A549 (cell line): ENCODE results near the gene DOCK9. TPM values are rescaled to one million over a fixed set of nuclear protein-coding genes. Genes with fewer than 3 reads are reported as not detected.

ENCODE experiments used
- ATAC-seq, 2 experiments: fragments of 200-7000 bp in 1 of 2; fragments of >200 bp in 1 of 2; cut with Nextera tagmentation in 1 of 2; cut with Tn5 transposase in 1 of 2; 3 replicates each; pipeline versions ENCODE4 v1.8.0 to v1.9.1; 2018 to 2020; ENCODE audit warnings: mild to moderate bottlenecking in 1 of 2, moderate library complexity in 1 of 2
- CTCF ChIA-PET: fragments of 300-600 bp; sonication (Branson Sonifier 250); formaldehyde crosslinking; extraction: SDS; loops from one replicate; lab custom pipeline; 2021; ENCODE audit warnings: antibody characterized with exemption, inconsistent platforms; lab: Yijun Ruan, JAX
- POLR2A ChIA-PET: fragments of 350-600 bp; formaldehyde crosslinking; extraction: SDS; loops from one replicate; lab custom pipeline; 2021; ENCODE audit warnings: antibody characterized with exemption, inconsistent platforms; lab: Yijun Ruan, JAX
- DNase-seq, 2 experiments: peaks; one replicate each; pipeline versions ENCODE4 v3.0.0 to v3.0.0-alpha.2; 2011 to 2016; ENCODE audit warnings: low read depth in 1 of 2, low spot score in 1 of 2
- FAIRE-seq: peaks from 2 replicates; lab custom pipeline; 2011; peaks lifted over from hg19 to GRCh38; lab: Jason Lieb, UNC
- H3K27ac ChIP-seq, 2 experiments: fragments of >200 bp; sonication (Bioruptor Twin); formaldehyde crosslinking; 3 replicates each; pipeline ENCODE4 v1.5.1; 2016 to 2017
- H3K4me1 ChIP-seq: fragments of >200 bp; sonication (Bioruptor Twin); formaldehyde crosslinking; 3 replicates; pipeline ENCODE4 v1.6.1; 2016
- H3K4me2 ChIP-seq: fragments of >200 bp; sonication (Bioruptor Twin); formaldehyde crosslinking; 3 replicates; pipeline ENCODE4 v1.6.1; 2016
- H3K4me3 ChIP-seq: fragments of >200 bp; sonication (Bioruptor Twin); formaldehyde crosslinking; 3 replicates; pipeline ENCODE4 v1.5.1; 2016
- H3K9me3 ChIP-seq: fragments of >200 bp; sonication (Bioruptor Twin); formaldehyde crosslinking; 3 replicates; pipeline ENCODE4 v1.6.1; 2016
- BHLHE40 ChIP-seq: IDR thresholded peaks from 2 replicates; pipeline ENCODE4 v1.6.1; 2012; ENCODE audit warnings: low read depth, low read length, inconsistent platforms
- CHD4 ChIP-seq: fragments of 200-600 bp; sonication (generic); IDR thresholded peaks from 2 replicates; pipeline ENCODE4 v1.6.1; 2016; ENCODE audit warnings: antibody characterized with exemption, mild to moderate bottlenecking, borderline replicate concordance
- EHMT2 ChIP-seq: fragments of 200-600 bp; sonication (generic); IDR thresholded peaks from 2 replicates; pipeline ENCODE4 v1.6.1; 2016; ENCODE audit warnings: antibody characterized with exemption, low read depth, mild to moderate bottlenecking, moderate library complexity
- EP300 ChIP-seq, 2 experiments: fragments of >200 bp; sonication (Bioruptor Twin); formaldehyde crosslinking; IDR thresholded peaks; 2 replicates in 1 of 2; 3 replicates in 1 of 2; pipeline ENCODE4 v1.6.1; 2016 to 2017
- ESRRA ChIP-seq: fragments of 150-350 bp; IDR thresholded peaks from 2 replicates; pipeline ENCODE4 v1.6.1; 2014; ENCODE audit warnings: mild to moderate bottlenecking, low read length, borderline replicate concordance
- FOSB ChIP-seq: fragments of 250-450 bp; sonication (Bioruptor Pico); IDR thresholded peaks from 2 replicates; pipeline ENCODE4 v1.5.0; 2020; ENCODE audit warnings: mild to moderate bottlenecking, moderate library complexity
- FOXS1 ChIP-seq: fragments of 250-450 bp; sonication (Bioruptor Pico); IDR thresholded peaks from 2 replicates; pipeline ENCODE4 v1.5.0; 2020; ENCODE audit warnings: mild to moderate bottlenecking, moderate library complexity
- GATA3 ChIP-seq: IDR thresholded peaks from 2 replicates; pipeline ENCODE4 v1.6.1; 2012; ENCODE audit warnings: borderline replicate concordance
- HDAC2 ChIP-seq: fragments of 200-600 bp; sonication (generic); IDR thresholded peaks from 2 replicates; pipeline ENCODE4 v1.6.1; 2016
- HOXB13 ChIP-seq: fragments of 250-450 bp; sonication (Bioruptor Pico); IDR thresholded peaks from 2 replicates; pipeline ENCODE4 v1.5.0; 2020; ENCODE audit warnings: low read depth, mild to moderate bottlenecking, moderate library complexity
- KDM5A ChIP-seq: fragments of 200-600 bp; sonication (generic); IDR thresholded peaks from 2 replicates; pipeline ENCODE4 v1.6.1; 2016; ENCODE audit warnings: antibody characterized with exemption, mild to moderate bottlenecking
- MAZ ChIP-seq: fragments of 150-350 bp; IDR thresholded peaks from 2 replicates; pipeline ENCODE4 v1.6.1; 2014; ENCODE audit warnings: antibody characterized with exemption, low read depth, low read length, borderline replicate concordance
- MYC ChIP-seq: IDR thresholded peaks from 2 replicates; pipeline ENCODE4 v1.6.1; 2012; ENCODE audit warnings: mild to moderate bottlenecking, inconsistent platforms, low read length, improper control_type of control experiment, borderline replicate concordance
- PHF8 ChIP-seq: fragments of 200-600 bp; sonication (generic); IDR thresholded peaks from 2 replicates; pipeline ENCODE4 v1.6.1; 2016; ENCODE audit warnings: low read depth, mild to moderate bottlenecking, antibody characterized with exemption, moderate library complexity, borderline replicate concordance
- POLR2A ChIP-seq: IDR thresholded peaks from 2 replicates; pipeline ENCODE4 v1.6.1; 2012; ENCODE audit warnings: mild to moderate bottlenecking, low read length
- POLR2AphosphoS2 ChIP-seq: conservative IDR thresholded peaks from 2 replicates; pipeline ENCODE4 v1.6.1; 2012; ENCODE audit warnings: low read length, improper control_type of control experiment, inconsistent platforms
- RAD21 ChIP-seq, 2 experiments: fragments of >200 bp in 1 of 2; sonication (Bioruptor Twin) in 1 of 2; formaldehyde crosslinking in 1 of 2; IDR thresholded peaks in 1 of 2; conservative IDR thresholded peaks in 1 of 2; 2 replicates in 1 of 2; 3 replicates in 1 of 2; pipeline ENCODE4 v1.6.1; 2012 to 2018; ENCODE audit warnings: inconsistent platforms in 1 of 2
- RARB ChIP-seq: fragments of 250-450 bp; sonication (Bioruptor Pico); IDR thresholded peaks from 2 replicates; pipeline ENCODE4 v1.8.0; 2021; ENCODE audit warnings: mild to moderate bottlenecking, moderate library complexity
- RFX5 ChIP-seq: fragments of 450-650 bp; IDR thresholded peaks from 2 replicates; pipeline ENCODE4 v1.7.1; 2014; ENCODE audit warnings: antibody characterized with exemption, mild to moderate bottlenecking, moderate library complexity
- SMC3 ChIP-seq: fragments of >200 bp; sonication (Bioruptor Twin); formaldehyde crosslinking; IDR thresholded peaks from 3 replicates; pipeline ENCODE4 v1.6.1; 2018; ENCODE audit warnings: inconsistent platforms
- TP53 ChIP-seq: fragments of 250-450 bp; sonication (Bioruptor Pico); IDR thresholded peaks from 2 replicates; pipeline ENCODE4 v1.5.0; 2021; ENCODE audit warnings: mild to moderate bottlenecking, moderate library complexity
- ZNF302 ChIP-seq: fragments of 250-450 bp; sonication (Bioruptor Pico); IDR thresholded peaks from 2 replicates; pipeline ENCODE4 v1.9.0; 2021; ENCODE audit warnings: inconsistent platforms, mild to moderate bottlenecking, moderate library complexity
- WGBS: methylation state at CpG from one replicate; pipeline ENCODE4 v1.1.6; 2017; ENCODE audit errors: missing lambda C conversion rate; 5-methylcytosine and 5-hydroxymethylcytosine counted together
- polyA plus RNA-seq, 4 experiments: library from polyadenylated mRNA; depleted of rRNA in 3 of 4; stranded (reverse); fragments of >200 nt; fragmentation: RNase III in 1 of 4; extraction: RNeasy Plus Mini Kit Qiagen cat#74134 plus additional on column Dnase treatment in 1 of 4; gene quantifications; 2 replicates in 3 of 4; 3 replicates in 1 of 4; pipeline ENCODE4 v1.2.3, GENCODE V29; 2011 to 2017
- TF ChIP-seq, protein P1 (sequence below): fragments of 250-450 bp; sonication (Bioruptor Pico); IDR thresholded peaks from 2 replicates; pipeline ENCODE4 v1.5.0; 2021; ENCODE audit warnings: mild to moderate bottlenecking, moderate library complexity, borderline replicate concordance
- TF ChIP-seq, protein P2 (sequence below): fragments of 250-450 bp; sonication (Bioruptor Pico); IDR thresholded peaks from 2 replicates; pipeline ENCODE4 v1.5.0; 2020; ENCODE audit warnings: low read depth, mild to moderate bottlenecking, moderate library complexity
- TF ChIP-seq, protein P3 (sequence below): fragments of 200-600 bp; sonication (generic); IDR thresholded peaks from 2 replicates; pipeline ENCODE4 v1.6.1; 2016; ENCODE audit warnings: antibody characterized with exemption, mild to moderate bottlenecking, moderate library complexity
- TF ChIP-seq, protein P4 (sequence below): IDR thresholded peaks from 2 replicates; pipeline ENCODE4 v1.6.1; 2012

Gene DOCK9
- polyA plus RNA-seq, 2 of the 4 experiments (the other 2 are of a cell fraction) = 34.0 to 43.9 TPM

DNA sequence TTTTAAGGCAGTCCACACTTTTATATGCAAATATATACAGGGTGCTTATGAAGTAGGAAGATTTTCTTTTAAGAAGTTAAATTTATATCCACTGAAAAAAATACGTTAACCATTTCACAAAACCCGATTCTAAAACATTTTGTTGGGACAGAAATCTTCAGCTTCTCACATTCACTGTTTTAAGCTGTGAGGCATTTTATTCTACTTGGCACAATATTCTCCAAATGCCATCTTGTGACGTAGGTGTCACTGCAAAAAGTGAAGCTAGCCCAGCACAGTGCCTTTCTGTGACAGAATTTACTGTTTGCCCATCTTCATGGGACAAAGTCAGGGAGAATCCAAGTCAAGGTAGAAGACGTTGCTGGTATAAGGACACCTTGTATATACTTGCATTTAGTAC lies 130.9 kb downstream of the DOCK9 start (continued):
- TF ChIP-seq TP53 (CRISPR knock-in tag) = no peak

DNA sequence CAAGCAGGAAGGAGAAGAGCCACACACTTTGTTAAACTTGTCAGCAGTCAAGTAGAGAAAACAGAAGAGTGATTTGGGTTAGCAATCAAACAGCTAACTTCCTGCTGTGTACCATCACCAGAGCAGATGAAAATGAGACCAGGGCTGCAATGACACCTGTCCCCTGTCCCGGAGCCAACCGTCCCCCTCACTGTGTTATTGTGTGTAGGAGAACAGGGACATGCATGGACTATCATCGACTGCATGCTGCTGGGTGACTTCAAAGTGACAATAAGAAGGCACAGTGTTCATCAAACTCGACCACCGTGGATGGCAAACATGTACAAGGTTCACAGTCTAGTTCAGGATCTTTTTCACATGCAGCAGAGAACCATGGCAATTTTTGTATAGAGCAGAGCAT lies 131.3 kb downstream of the DOCK9 start:
- H3K4me1 ChIP-seq = no peaks in the 10 kb centered on the region
- no peaks in the 10 kb centered on the region for H3K9me3 ChIP-seq
- H3K4me3 ChIP-seq = no peak overlapping the region
- ChIA-PET CTCF (no interaction called here), POLR2A (no interaction called here)
- ATAC-seq = no peak
- FAIRE-seq = no peak
- WGBS = 91% methylated on average over 5 of the region's 5 CpGs
- no peak overlapping the region for H3K4me2 ChIP-seq
- DNase-seq = no peak
- no peak overlapping the region for H3K27ac ChIP-seq
- TF ChIP-seq PHF8 (no peak), FOSB (CRISPR knock-in tag) (no peak), HOXB13 (CRISPR knock-in tag) (no peak), CHD4 (no peak), SMC3 (no peak), MAZ (no peak), POLR2AphosphoS2 (no peak), ZNF302 (CRISPR knock-in tag) (no peak), EP300 (IDR thresholded peaks at IDR 0.05) (no peak), HDAC2 (no peak), MYC (no peak), ESRRA (no peak), POLR2A (no peak)
- TF ChIP-seq, protein P1, sequence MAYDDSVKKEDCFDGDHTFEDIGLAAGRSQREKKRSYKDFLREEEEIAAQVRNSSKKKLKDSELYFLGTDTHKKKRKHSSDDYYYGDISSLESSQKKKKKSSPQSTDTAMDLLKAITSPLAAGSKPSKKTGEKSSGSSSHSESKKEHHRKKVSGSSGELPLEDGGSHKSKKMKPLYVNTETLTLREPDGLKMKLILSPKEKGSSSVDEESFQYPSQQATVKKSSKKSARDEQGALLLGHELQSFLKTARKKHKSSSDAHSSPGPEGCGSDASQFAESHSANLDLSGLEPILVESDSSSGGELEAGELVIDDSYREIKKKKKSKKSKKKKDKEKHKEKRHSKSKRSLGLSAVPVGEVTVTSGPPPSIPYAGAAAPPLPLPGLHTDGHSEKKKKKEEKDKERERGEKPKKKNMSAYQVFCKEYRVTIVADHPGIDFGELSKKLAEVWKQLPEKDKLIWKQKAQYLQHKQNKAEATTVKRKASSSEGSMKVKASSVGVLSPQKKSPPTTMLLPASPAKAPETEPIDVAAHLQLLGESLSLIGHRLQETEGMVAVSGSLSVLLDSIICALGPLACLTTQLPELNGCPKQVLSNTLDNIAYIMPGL = no peak
- TF ChIP-seq, protein P2, sequence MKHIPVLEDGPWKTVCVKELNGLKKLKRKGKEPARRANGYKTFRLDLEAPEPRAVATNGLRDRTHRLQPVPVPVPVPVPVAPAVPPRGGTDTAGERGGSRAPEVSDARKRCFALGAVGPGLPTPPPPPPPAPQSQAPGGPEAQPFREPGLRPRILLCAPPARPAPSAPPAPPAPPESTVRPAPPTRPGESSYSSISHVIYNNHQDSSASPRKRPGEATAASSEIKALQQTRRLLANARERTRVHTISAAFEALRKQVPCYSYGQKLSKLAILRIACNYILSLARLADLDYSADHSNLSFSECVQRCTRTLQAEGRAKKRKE (CRISPR knock-in tag) = no peak

DNA sequence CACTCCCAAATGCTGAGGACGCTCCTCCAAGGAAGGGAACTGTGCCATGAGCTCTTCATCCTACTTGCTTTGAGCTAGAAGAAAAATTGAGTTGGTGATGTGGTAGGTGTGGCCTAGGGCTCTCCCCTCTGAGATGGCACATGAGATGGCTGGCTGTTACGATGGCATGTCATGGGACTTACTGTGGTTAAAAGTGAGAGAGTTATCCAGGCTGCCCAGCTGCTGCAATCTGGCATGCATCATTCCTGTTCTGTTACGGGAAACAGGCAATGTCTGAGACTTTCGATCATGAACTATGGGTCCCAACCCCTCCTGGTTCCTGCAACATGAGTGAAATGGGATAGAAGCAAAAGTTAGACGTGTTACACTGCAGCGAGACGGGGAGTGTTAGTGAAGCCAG lies 132.1 kb downstream of the DOCK9 start:
- TF ChIP-seq FOXS1 (CRISPR knock-in tag) (no peak), GATA3 (no peak), KDM5A (no peak), POLR2A (no peak), MYC (no peak), EP300 (IDR thresholded peaks at IDR 0.05) (no peak), RFX5 (no peak), BHLHE40 (no peak), RARB (CRISPR knock-in tag) (no peak), RAD21 (conservative IDR thresholded peaks at IDR 0.05 in 1 of 2, IDR thresholded peaks at IDR 0.05 in 1 of 2) (no peak), EHMT2 (no peak)
- TF ChIP-seq, protein P3, sequence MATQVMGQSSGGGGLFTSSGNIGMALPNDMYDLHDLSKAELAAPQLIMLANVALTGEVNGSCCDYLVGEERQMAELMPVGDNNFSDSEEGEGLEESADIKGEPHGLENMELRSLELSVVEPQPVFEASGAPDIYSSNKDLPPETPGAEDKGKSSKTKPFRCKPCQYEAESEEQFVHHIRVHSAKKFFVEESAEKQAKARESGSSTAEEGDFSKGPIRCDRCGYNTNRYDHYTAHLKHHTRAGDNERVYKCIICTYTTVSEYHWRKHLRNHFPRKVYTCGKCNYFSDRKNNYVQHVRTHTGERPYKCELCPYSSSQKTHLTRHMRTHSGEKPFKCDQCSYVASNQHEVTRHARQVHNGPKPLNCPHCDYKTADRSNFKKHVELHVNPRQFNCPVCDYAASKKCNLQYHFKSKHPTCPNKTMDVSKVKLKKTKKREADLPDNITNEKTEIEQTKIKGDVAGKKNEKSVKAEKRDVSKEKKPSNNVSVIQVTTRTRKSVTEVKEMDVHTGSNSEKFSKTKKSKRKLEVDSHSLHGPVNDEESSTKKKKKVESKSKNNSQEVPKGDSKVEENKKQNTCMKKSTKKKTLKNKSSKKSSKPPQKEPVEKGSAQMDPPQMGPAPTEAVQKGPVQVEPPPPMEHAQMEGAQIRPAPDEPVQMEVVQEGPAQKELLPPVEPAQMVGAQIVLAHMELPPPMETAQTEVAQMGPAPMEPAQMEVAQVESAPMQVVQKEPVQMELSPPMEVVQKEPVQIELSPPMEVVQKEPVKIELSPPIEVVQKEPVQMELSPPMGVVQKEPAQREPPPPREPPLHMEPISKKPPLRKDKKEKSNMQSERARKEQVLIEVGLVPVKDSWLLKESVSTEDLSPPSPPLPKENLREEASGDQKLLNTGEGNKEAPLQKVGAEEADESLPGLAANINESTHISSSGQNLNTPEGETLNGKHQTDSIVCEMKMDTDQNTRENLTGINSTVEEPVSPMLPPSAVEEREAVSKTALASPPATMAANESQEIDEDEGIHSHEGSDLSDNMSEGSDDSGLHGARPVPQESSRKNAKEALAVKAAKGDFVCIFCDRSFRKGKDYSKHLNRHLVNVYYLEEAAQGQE = no peak
- TF ChIP-seq, protein P2 (CRISPR knock-in tag) = no peak
- TF ChIP-seq, protein P4, sequence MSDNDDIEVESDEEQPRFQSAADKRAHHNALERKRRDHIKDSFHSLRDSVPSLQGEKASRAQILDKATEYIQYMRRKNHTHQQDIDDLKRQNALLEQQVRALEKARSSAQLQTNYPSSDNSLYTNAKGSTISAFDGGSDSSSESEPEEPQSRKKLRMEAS = no peak
- Histone ChIP-seq H3K4me3 (no peak overlapping the region), H3K27ac (no peak overlapping the region), H3K4me1 (no peaks in the 10 kb centered on the region), H3K4me2 (no peak overlapping the region), H3K9me3 (no peaks in the 10 kb centered on the region)
- POLR2A ChIA-PET = no interaction called here
- no peak for DNase-seq
- ATAC-seq = no peak
- FAIRE-seq = no peak
- WGBS = 90% methylated on average over 7 of the region's 7 CpGs
- CTCF ChIA-PET = interaction anchor here (0.6 to 1.6 kb wide), 5 partner anchors 116 to 612 kb away, joined by 3 to 4 read pairs (median 3); no protein-coding TSS in a partner anchor
